OCI-LY3 (cell line): ENCODE measurements around the gene SRCIN1.

ENCODE experiments used
- H2AFZ ChIP-seq: fragments of 200-600, 300-600 bp; shearing (Covaris generic); 2 replicates; pipeline ENCODE4 v1.6.0; 2014; ENCODE audit warnings: antibody characterized with exemption, low read depth, low read length
- H3K27ac ChIP-seq: fragments of 200-600, 300-600 bp; sonication (generic); 2 replicates; pipeline ENCODE4 v1.5.1; 2014; ENCODE audit warnings: mild to moderate bottlenecking, low read length, moderate library complexity, mixed read lengths
- H3K27me3 ChIP-seq: fragments of 200-600, 300-600 bp; sonication (generic); 2 replicates; pipeline ENCODE4 v1.6.1; 2014; ENCODE audit warnings: low read depth, low read length, mixed read lengths
- H3K36me3 ChIP-seq: fragments of 200-600, 300-600 bp; sonication (generic); replicated peaks from 2 replicates; pipeline ENCODE3; 2014; ENCODE audit warnings: low read depth, low read length, mixed read lengths
- H3K4me1 ChIP-seq: fragments of 300-600, 200-600 bp; sonication (generic); 2 replicates; pipeline ENCODE4 v1.6.1; 2014; ENCODE audit warnings: low read length, mixed read lengths
- H3K4me2 ChIP-seq: fragments of 200-600, 300-600 bp; sonication (generic); 2 replicates; pipeline ENCODE4 v1.6.1; 2014; ENCODE audit warnings: low read length, mixed read lengths
- H3K4me3 ChIP-seq: fragments of 300-600, 200-600 bp; sonication (generic); 2 replicates; pipeline ENCODE4 v1.5.1; 2014; ENCODE audit warnings: antibody characterized with exemption, mild to moderate bottlenecking, low read length, moderate library complexity
- H3K79me2 ChIP-seq: fragments of 300-600, 200-600 bp; shearing (Covaris generic); 2 replicates; pipeline ENCODE4 v1.6.1; 2014; ENCODE audit warnings: mild to moderate bottlenecking, low read length, mixed read lengths
- H3K9ac ChIP-seq: fragments of 300-600, 200-600 bp; shearing (Covaris generic); 2 replicates; pipeline ENCODE4 v1.6.0; 2014; ENCODE audit warnings: mild to moderate bottlenecking, low read length, moderate library complexity
- H3K9me3 ChIP-seq: fragments of 200-600, 300-600 bp; shearing (Covaris generic); 2 replicates; pipeline ENCODE4 v1.6.1; 2014; ENCODE audit warnings: low read length, mixed read lengths; ENCODE audit not compliant: insufficient read depth
- H4K20me1 ChIP-seq: fragments of 200-600, 300-600 bp; sonication (generic); 2 replicates; pipeline ENCODE4 v1.6.1; 2016; ENCODE audit warnings: low read length, mixed read lengths; ENCODE audit not compliant: insufficient read depth
- CTCF ChIP-seq: fragments of 200-600, 300-600 bp; sonication (generic); IDR thresholded peaks from 2 replicates; pipeline ENCODE4 v1.5.1; 2014; ENCODE audit warnings: antibody characterized with exemption, low read length, low read depth
- EZH2phosphoT487 ChIP-seq: fragments of 200-600 bp; shearing (Covaris generic); IDR thresholded peaks from 2 replicates; pipeline ENCODE4 v1.6.1; 2018; ENCODE audit warnings: antibody characterized with exemption, mixed run types, low read depth

The SRCIN1 gene

GRCh38 chr17:38583828-38584349 is 21.9 kb downstream of the SRCIN1 start:
- Histone ChIP-seq H3K4me2 (peak overlapping the region; percentile 88), H3K27me3 (peaks cover 12% of the 10 kb centered on the region), H3K4me3 (peak overlapping the region; percentile 68), H3K27ac (no peak overlapping the region), H3K79me2 (no peaks in the 10 kb centered on the region), H2AFZ (peak overlapping the region; percentile 76), H3K9ac (peak overlapping the region; percentile 32; the same call in 1 of the 2 replicates), H3K9me3 (no peaks in the 10 kb centered on the region), H3K4me1 (peaks cover 49% of the 10 kb centered on the region), H3K36me3 (no peaks in the 10 kb centered on the region), H4K20me1 (no peaks in the 10 kb centered on the region)
- TF ChIP-seq CTCF: no peak
- TF ChIP-seq EZH2phosphoT487: no peak

GRCh38 chr17:38583176-38583575 is 22.6 kb downstream of the SRCIN1 start:
- Histone ChIP-seq H3K27ac (no peak overlapping the region), H3K9ac (no peak overlapping the region), H4K20me1 (no peaks in the 10 kb centered on the region), H3K4me3 (no peak overlapping the region), H3K4me1 (peaks cover 43% of the 10 kb centered on the region), H3K27me3 (peaks cover 15% of the 10 kb centered on the region), H3K4me2 (no peak overlapping the region), H3K79me2 (no peaks in the 10 kb centered on the region), H2AFZ (no peak overlapping the region), H3K9me3 (no peaks in the 10 kb centered on the region), H3K36me3 (no peaks in the 10 kb centered on the region)
- TF ChIP-seq EZH2phosphoT487: no peak
- no peak for TF ChIP-seq CTCF

- H4K20me1 ChIP-seq: no peaks in the 10 kb centered on the region
- no peak overlapping the region for H3K9ac ChIP-seq
- no peaks in the 10 kb centered on the region for H3K9me3 ChIP-seq
- TF ChIP-seq EZH2phosphoT487 (no peak), CTCF (no peak)
- H3K36me3 ChIP-seq: no peaks in the 10 kb centered on the region
- H3K4me1 ChIP-seq: peaks cover 32% of the 10 kb centered on the region
- H3K4me2 ChIP-seq: no peak overlapping the region
- H3K4me3 ChIP-seq: no peak overlapping the region
- H3K27ac ChIP-seq: no peak overlapping the region
- H2AFZ ChIP-seq: no peak overlapping the region
- H3K27me3 ChIP-seq: peaks cover 26% of the 10 kb centered on the region
- H3K79me2 ChIP-seq: no peaks in the 10 kb centered on the region
These were observed 23.7 kb downstream of the SRCIN1 start for GRCh38 chr17:38582069-38582468.

GRCh38 chr17:38579934-38580333 is 25.8 kb downstream of the SRCIN1 start:
- H3K4me1 ChIP-seq: peaks cover 10% of the 10 kb centered on the region
- no peaks in the 10 kb centered on the region for H3K36me3 ChIP-seq
- no peak overlapping the region for H3K4me3 ChIP-seq
- no peak overlapping the region for H3K27ac ChIP-seq
- H4K20me1 ChIP-seq: no peaks in the 10 kb centered on the region
- H3K27me3 ChIP-seq: peaks cover 43% of the 10 kb centered on the region
- H3K9ac ChIP-seq: no peak overlapping the region
- no peak overlapping the region for H3K4me2 ChIP-seq
- TF ChIP-seq CTCF (peak; percentile 33), EZH2phosphoT487 (no peak)
- H3K9me3 ChIP-seq: no peaks in the 10 kb centered on the region
- H3K79me2 ChIP-seq: no peaks in the 10 kb centered on the region
- no peak overlapping the region for H2AFZ ChIP-seq
